GM23248 (cell line): ENCODE measurements around the gene HIVEP3.

ENCODE experiments used
- EZH2 ChIP-seq: fragments of 200-600 bp; sonication (generic); IDR thresholded peaks from 2 replicates; pipeline ENCODE4 v1.6.1; 2018; ENCODE audit warnings: antibody characterized with exemption, mild to moderate bottlenecking; ENCODE audit not compliant: insufficient read depth, poor library complexity, severe bottlenecking
- EZH2phosphoT487 ChIP-seq: fragments of 200-600 bp; sonication (generic); IDR thresholded peaks from 2 replicates; pipeline ENCODE4 v1.6.1; 2018; ENCODE audit warnings: antibody characterized with exemption, moderate library complexity, mild to moderate bottlenecking, low read depth; ENCODE audit not compliant: insufficient read depth

- TF ChIP-seq EZH2phosphoT487 (no peak), EZH2 (no peak)
Observed at GRCh38 chr1:41740630-41741239, 178.0 kb downstream of the HIVEP3 start.
